Measurements from ENCODE around the gene ZNF786.

Gene ZNF786

DNA sequence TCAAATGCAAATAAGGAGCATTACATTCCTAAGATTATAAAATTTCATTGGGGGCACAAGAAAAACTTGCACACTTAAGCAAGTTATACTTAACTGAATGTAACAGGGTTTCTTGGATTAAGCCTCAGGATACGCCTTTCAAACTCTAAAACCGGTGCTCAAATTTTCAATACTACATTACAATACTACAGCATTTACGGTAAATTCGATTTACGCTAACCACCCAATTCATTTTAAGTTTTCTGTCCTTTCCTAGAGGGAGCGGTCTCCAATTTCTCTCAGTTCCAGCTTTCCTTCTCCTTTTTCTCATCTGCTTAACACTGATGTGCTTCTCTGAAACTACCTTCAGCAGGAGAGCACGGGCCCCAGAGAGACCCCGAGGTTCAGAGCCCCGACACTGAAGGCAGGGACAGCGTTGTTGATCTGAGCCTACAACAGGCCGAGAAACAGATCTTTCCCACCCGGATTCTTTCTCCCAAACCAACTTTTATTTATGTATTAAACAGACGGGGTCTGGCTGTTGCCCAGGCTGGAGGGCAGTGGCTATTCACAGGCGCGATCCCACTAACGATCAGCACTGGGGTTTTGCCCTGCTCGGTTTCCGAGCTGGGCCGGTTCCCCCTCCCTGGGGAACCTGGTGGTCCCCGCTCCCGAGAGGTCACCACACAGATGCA is 34.8 kb upstream of the ZNF786 start:
- TF ChIP-seq, protein P1, sequence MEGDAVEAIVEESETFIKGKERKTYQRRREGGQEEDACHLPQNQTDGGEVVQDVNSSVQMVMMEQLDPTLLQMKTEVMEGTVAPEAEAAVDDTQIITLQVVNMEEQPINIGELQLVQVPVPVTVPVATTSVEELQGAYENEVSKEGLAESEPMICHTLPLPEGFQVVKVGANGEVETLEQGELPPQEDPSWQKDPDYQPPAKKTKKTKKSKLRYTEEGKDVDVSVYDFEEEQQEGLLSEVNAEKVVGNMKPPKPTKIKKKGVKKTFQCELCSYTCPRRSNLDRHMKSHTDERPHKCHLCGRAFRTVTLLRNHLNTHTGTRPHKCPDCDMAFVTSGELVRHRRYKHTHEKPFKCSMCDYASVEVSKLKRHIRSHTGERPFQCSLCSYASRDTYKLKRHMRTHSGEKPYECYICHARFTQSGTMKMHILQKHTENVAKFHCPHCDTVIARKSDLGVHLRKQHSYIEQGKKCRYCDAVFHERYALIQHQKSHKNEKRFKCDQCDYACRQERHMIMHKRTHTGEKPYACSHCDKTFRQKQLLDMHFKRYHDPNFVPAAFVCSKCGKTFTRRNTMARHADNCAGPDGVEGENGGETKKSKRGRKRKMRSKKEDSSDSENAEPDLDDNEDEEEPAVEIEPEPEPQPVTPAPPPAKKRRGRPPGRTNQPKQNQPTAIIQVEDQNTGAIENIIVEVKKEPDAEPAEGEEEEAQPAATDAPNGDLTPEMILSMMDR (IDR thresholded peaks at IDR 0.05; ENCODE audit: insufficient read depth, low read depth, low read length, missing control alignments), result no peak
- H3K4me3 ChIP-seq (ENCODE audit: low read length), result peak overlapping the region; percentile 97
- no peak for DNase-seq (ENCODE audit: low read depth)

DNA sequence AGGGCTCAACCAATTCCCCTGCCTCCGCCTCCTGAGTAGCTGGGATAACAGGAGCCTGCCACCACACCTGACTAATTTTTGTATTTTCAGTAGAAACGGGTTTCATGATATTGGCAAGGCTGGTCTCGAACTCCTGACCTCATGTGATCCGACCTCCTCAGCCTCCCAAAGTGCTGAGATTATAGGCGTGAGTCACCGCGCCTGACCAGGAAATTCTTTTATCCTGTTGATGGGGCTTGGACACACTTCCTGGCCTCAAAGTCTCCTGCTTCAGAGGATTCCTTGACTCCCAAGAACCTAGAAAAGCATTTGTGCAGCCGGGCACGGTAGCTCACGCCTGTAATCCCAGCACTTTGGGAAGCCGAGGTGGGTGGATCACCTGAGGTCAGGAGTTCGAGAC is 19.5 kb upstream of the ZNF786 start:
- TF ChIP-seq, protein P1 (IDR thresholded peaks at IDR 0.05; ENCODE audit: insufficient read depth, low read depth, low read length, missing control alignments), result no peak
- no peak for DNase-seq (ENCODE audit: low read depth)
- H3K4me3 ChIP-seq (ENCODE audit: low read length), result no peak overlapping the region

DNA sequence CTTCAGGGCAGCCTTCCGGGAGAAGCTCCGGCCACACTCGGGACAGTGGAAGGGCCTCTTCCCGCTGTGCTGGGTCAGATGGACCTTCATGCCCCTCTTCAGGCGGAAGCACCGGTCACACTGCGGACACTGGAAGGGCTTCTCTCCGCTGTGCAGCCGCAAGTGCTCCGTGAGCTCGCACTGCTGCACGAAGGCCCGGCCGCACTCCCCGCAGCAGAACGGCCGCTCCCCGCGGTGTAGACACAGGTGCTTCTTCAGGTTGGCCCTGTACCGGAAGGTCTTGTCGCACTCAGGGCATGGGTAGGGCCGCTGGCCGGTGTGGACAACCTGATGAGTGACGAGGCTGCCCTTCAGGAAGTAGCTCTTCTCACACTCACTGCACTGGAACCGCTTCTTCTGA is 14.2 kb upstream of the ZNF786 start:
- TF ChIP-seq, protein P1 (IDR thresholded peaks at IDR 0.05; ENCODE audit: insufficient read depth, low read depth, low read length, missing control alignments), result no peak
- no peak overlapping the region for H3K4me3 ChIP-seq (ENCODE audit: low read length)

DNA sequence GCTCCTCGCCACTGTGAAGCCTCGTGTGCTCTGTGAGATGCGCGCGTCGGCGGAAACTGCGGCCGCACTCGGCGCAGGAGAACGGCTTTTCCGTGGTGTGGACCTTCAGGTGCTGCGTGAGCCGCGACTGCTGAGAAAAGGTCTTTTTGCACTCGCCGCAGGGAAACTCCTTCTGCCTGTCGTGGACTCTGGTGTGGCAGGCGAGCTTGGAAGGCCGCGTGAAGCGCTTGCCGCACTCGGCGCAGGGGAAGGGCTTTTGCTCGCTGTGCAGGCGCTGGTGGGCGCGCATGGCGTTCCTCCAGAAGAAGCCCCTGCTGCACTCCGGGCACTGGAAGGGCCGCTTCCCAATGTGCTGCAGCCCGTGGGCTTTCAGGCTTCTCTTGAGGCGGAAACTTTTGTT is 13.7 kb upstream of the ZNF786 start:
- no peak for DNase-seq (ENCODE audit: low read depth)
- no peak overlapping the region for H3K4me3 ChIP-seq (ENCODE audit: low read length)
- TF ChIP-seq, protein P1 (IDR thresholded peaks at IDR 0.05; ENCODE audit: insufficient read depth, low read depth, low read length, missing control alignments), result no peak

More for the DNA sequence above, 14.2 kb upstream of the ZNF786 start:
- DNase-seq (ENCODE audit: low read depth), result no peak

DNA sequence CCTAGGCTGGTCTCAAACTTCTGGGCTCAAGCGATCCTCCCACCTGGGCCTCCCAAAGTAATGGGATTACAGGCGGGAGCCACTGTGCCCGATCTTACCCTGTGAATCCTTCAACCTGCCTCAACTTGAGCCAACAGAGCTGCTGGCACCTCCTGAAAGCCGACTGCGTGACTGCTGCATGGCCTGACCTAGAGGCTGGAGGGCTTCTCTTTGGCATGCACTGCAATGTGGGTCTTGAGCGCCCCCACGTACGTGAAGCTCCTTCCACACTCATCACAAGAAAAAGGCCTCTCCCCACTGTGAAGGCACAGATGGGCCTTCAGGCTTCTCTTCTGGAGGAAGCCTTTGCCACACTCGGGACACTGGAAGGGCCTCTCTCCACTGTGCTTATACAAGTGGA is 12.9 kb upstream of the ZNF786 start:
- DNase-seq (ENCODE audit: low read depth), result no peak
- no peak overlapping the region for H3K4me3 ChIP-seq (ENCODE audit: low read length)
- TF ChIP-seq, protein P1 (IDR thresholded peaks at IDR 0.05; ENCODE audit: insufficient read depth, low read depth, low read length, missing control alignments), result no peak

DNA sequence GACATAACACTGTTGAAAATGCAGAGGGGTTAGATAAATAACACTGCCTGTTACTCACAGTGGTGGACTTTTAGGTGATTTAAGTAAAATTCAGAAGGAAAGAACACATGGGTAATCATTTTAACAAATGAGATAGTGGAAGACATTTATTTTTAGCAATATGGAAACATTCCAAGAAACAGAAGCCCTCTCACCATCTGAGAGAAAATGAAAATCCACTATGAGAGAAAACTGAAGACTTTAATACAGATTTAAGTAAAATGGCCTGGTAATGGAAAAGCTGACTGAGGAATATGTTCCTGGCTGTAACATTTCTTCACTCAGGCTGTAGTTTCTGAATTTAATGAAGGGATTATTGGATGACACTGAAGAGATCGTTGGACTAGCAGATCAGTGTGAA is 12.1 kb upstream of the ZNF786 start:
- H3K4me3 ChIP-seq (ENCODE audit: low read length), result no peak overlapping the region
- TF ChIP-seq, protein P1 (IDR thresholded peaks at IDR 0.05; ENCODE audit: insufficient read depth, low read depth, low read length, missing control alignments), result no peak
- no peak for DNase-seq (ENCODE audit: low read depth)

DNA sequence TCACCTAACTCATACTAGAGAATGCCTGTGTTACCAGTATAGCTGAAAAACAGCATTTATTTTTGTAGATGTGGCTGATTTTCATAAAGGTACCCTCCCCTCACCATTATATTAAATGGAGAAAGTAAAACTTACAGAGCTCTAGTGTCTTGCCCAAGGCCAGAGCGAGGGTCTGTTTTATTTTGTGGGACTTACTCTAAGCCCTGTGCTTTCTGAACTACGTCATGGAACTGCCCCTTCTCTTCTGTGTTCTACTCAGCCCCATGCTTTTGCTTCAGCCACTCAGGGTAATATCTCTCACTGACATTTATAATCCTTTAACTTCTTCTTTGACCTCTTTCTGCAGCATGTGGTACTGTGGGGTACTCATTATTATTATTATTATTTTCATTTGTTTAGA is 10.3 kb upstream of the ZNF786 start:
- DNase-seq (ENCODE audit: low read depth), result no peak
- TF ChIP-seq, protein P1 (IDR thresholded peaks at IDR 0.05; ENCODE audit: insufficient read depth, low read depth, low read length, missing control alignments), result no peak
- no peak overlapping the region for H3K4me3 ChIP-seq (ENCODE audit: low read length)

Measured in epithelial cell of esophagus (primary cell).